Measurements from ENCODE around the gene GALNT10. TPM values are rescaled to one million over a fixed set of nuclear protein-coding genes. Genes with fewer than 3 reads are reported as not detected.

Gene GALNT10
- total RNA-seq, 4 donors from 2014 or later = 21.4 to 49.8 (median 44.7) TPM

- intact Hi-C loops (cut with DNase I) = no loop called here
- no peaks in the 10 kb centered on the region for H3K36me3 ChIP-seq
- no peaks in the 10 kb centered on the region for H3K9me3 ChIP-seq
- 100% methylated on average over 2 of the region's 2 CpGs for WGBS
- no peak overlapping the region for H3K27ac ChIP-seq (replicated peaks in 1 of 4)
- TF ChIP-seq CTCF (IDR thresholded peaks at IDR 0.05) = no peak
- no peak for TF ChIP-seq EP300 (IDR thresholded peaks at IDR 0.05)
- no peak for TF ChIP-seq POLR2A (IDR thresholded peaks at IDR 0.05; ENCODE audit: low read depth)
- DNase-seq (ENCODE audit: extremely low spot score) = peak; percentile 62
- no peak overlapping the region for H3K4me3 ChIP-seq
- peaks cover 6 to 40% (median 26%) of the 10 kb centered on the region in 4 donors for H3K4me1 ChIP-seq
- no peaks in the 10 kb centered on the region for H3K27me3 ChIP-seq
These were observed 58.2 kb downstream of the GALNT10 start for GRCh38 chr5:154248691-154249090.

- Histone ChIP-seq H3K9me3 (no peaks in the 10 kb centered on the region), H3K36me3 (no peaks in the 10 kb centered on the region), H3K4me3 (no peak overlapping the region), H3K4me1 (peaks cover 6 to 29% (median 16%) of the 10 kb centered on the region in 4 donors), H3K27me3 (no peaks in the 10 kb centered on the region), H3K27ac (replicated peaks in 1 of 4) (no peak overlapping the region)
- 50% methylated on average over 3 of the region's 3 CpGs for WGBS
- intact Hi-C loops (cut with DNase I) = no loop called here
- DNase-seq (ENCODE audit: extremely low spot score) = peak; percentile 86
- no peak for TF ChIP-seq CTCF (IDR thresholded peaks at IDR 0.05)
These were observed 59.3 kb downstream of the GALNT10 start for GRCh38 chr5:154249826-154250225.

GRCh38 chr5:154251529-154251928 is 61.0 kb downstream of the GALNT10 start:
- no peak for DNase-seq (ENCODE audit: extremely low spot score)
- H3K9me3 ChIP-seq = no peaks in the 10 kb centered on the region
- no peak overlapping the region for H3K27ac ChIP-seq (replicated peaks in 1 of 4)
- H3K4me3 ChIP-seq = no peak overlapping the region
- no peak for TF ChIP-seq POLR2AphosphoS5 (IDR thresholded peaks at IDR 0.05)
- H3K27me3 ChIP-seq = no peaks in the 10 kb centered on the region
- no peaks in the 10 kb centered on the region for H3K36me3 ChIP-seq
- intact Hi-C loops (cut with DNase I) = no loop called here
- peaks cover 6 to 26% (median 16%) of the 10 kb centered on the region in 4 donors for H3K4me1 ChIP-seq

- peaks cover 6 to 23% (median 16%) of the 10 kb centered on the region in 4 donors for H3K4me1 ChIP-seq
- H3K9me3 ChIP-seq = no peaks in the 10 kb centered on the region
- intact Hi-C loops (cut with DNase I) = no loop called here
- TF ChIP-seq POLR2AphosphoS5 (IDR thresholded peaks at IDR 0.05) = no peak
- TF ChIP-seq CTCF (IDR thresholded peaks at IDR 0.05) = no peak
- no peak for TF ChIP-seq POLR2A (IDR thresholded peaks at IDR 0.05; ENCODE audit: low read depth)
- no peak for TF ChIP-seq EP300 (IDR thresholded peaks at IDR 0.05)
- H3K4me3 ChIP-seq = no peak overlapping the region
- no peaks in the 10 kb centered on the region for H3K27me3 ChIP-seq
- DNase-seq (ENCODE audit: extremely low spot score) = no peak
- H3K27ac ChIP-seq (replicated peaks in 1 of 4) = no peak overlapping the region
- H3K36me3 ChIP-seq = no peaks in the 10 kb centered on the region
- 98% methylated on average over 2 of the region's 2 CpGs for WGBS
These were observed 63.3 kb downstream of the GALNT10 start for GRCh38 chr5:154253807-154254206.

GRCh38 chr5:154254896-154255295 is 64.4 kb downstream of the GALNT10 start:
- intact Hi-C loops (cut with DNase I) = no loop called here
- peak; percentile 55 for DNase-seq (ENCODE audit: extremely low spot score)
- Histone ChIP-seq H3K36me3 (no peaks in the 10 kb centered on the region), H3K27me3 (no peaks in the 10 kb centered on the region), H3K4me1 (peaks cover 3 to 13% (median 12%) of the 10 kb centered on the region in 4 donors), H3K27ac (replicated peaks in 1 of 4) (no peak overlapping the region), H3K4me3 (no peak overlapping the region), H3K9me3 (no peaks in the 10 kb centered on the region)
- TF ChIP-seq EP300 (IDR thresholded peaks at IDR 0.05) (no peak), CTCF (IDR thresholded peaks at IDR 0.05) (no peak), POLR2AphosphoS5 (IDR thresholded peaks at IDR 0.05) (no peak), POLR2A (IDR thresholded peaks at IDR 0.05; ENCODE audit: low read depth) (no peak)
- WGBS = 100% methylated on average over 2 of the region's 2 CpGs

All from esophagus muscularis mucosa (tissue), 4 donors.